ENCODE measurements around the gene CNKSR3. TPM values are rescaled to one million over a fixed set of nuclear protein-coding genes. Genes with fewer than 3 reads are reported as not detected.

CNKSR3 gene
- total RNA-seq, 1 experiment from 2014 or later: 3.9 TPM

DNA sequence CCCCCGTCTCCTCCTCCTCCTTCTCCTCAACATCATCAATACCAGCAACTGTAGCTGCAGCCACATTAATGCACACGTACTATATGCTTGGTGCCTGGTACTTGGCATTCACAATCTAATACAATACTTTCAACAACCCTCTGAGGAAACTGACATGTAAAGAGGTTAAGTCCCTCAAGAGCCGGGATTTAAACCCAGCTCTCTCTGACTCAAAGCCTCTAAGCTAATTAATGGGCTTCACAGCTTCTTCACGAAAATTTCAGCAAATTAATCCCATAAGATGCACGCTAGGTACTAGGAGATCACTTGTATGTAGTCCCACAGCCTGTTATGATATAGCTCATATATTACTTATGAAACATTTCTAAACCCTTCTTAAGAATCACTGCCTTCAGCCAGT lies 80.8 kb downstream of the CNKSR3 start:
- Mint-ChIP-seq H3K9me3 (ENCODE audit: unreplicated experiment) (no peaks in the 10 kb centered on the region), H3K4me1 (ENCODE audit: insufficient read depth, unreplicated experiment) (no peaks in the 10 kb centered on the region), H3K36me3 (ENCODE audit: insufficient read depth, unreplicated experiment) (peaks cover 5% of the 10 kb centered on the region), H3K27me3 (ENCODE audit: insufficient read depth, unreplicated experiment) (no peaks in the 10 kb centered on the region), H3K4me3 (ENCODE audit: unreplicated experiment) (no peak overlapping the region), H3K27ac (ENCODE audit: low read depth, unreplicated experiment) (no peak overlapping the region)
- POLR2A ChIA-PET: no interaction called here
- CTCF ChIA-PET: interaction anchor here (1.0 kb wide), 1 partner anchor 12 kb away, joined by 3 read pairs; no protein-coding TSS in a partner anchor
- intact Hi-C loops (cut with micrococcal nuclease): no loop called here
- no TSS peak for BruUV-seq (replicated peaks)
- TF ChIP-seq, protein P1, sequence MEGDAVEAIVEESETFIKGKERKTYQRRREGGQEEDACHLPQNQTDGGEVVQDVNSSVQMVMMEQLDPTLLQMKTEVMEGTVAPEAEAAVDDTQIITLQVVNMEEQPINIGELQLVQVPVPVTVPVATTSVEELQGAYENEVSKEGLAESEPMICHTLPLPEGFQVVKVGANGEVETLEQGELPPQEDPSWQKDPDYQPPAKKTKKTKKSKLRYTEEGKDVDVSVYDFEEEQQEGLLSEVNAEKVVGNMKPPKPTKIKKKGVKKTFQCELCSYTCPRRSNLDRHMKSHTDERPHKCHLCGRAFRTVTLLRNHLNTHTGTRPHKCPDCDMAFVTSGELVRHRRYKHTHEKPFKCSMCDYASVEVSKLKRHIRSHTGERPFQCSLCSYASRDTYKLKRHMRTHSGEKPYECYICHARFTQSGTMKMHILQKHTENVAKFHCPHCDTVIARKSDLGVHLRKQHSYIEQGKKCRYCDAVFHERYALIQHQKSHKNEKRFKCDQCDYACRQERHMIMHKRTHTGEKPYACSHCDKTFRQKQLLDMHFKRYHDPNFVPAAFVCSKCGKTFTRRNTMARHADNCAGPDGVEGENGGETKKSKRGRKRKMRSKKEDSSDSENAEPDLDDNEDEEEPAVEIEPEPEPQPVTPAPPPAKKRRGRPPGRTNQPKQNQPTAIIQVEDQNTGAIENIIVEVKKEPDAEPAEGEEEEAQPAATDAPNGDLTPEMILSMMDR (IDR thresholded peaks at IDR 0.05; ENCODE audit: unreplicated experiment): no peak
- no peak for DNase-seq (ENCODE audit: unreplicated experiment)

DNA sequence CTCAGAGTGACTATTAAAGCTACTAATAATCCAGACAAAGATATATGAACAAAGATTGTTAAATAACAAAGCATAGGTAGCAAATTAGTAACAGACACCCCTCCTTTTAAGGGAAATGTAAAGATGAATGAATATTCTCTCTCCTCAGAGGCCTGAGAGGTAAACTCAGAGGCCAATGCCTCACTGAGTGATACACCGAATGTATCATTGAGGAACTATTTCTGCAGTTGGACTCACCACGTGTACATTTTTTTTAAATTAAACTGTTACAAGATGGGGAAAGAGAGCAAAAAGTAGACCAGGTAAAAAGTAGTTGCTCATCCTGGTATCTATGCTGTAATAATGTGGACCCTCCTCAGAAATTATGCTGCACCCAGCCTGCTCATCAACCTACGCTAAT lies 81.6 kb downstream of the CNKSR3 start:
- H3K4me1 Mint-ChIP-seq (ENCODE audit: insufficient read depth, unreplicated experiment): no peaks in the 10 kb centered on the region
- no peaks in the 10 kb centered on the region for H3K9me3 Mint-ChIP-seq (ENCODE audit: unreplicated experiment)
- intact Hi-C loops (cut with micrococcal nuclease): no loop called here
- no peaks in the 10 kb centered on the region for H3K27me3 Mint-ChIP-seq (ENCODE audit: insufficient read depth, unreplicated experiment)
- H3K27ac Mint-ChIP-seq (ENCODE audit: low read depth, unreplicated experiment): no peak overlapping the region
- BruUV-seq (replicated peaks): no TSS peak
- peaks cover 5% of the 10 kb centered on the region for H3K36me3 Mint-ChIP-seq (ENCODE audit: insufficient read depth, unreplicated experiment)
- TF ChIP-seq, protein P1 (IDR thresholded peaks at IDR 0.05; ENCODE audit: unreplicated experiment): no peak
- no peak for DNase-seq (ENCODE audit: unreplicated experiment)
- POLR2A ChIA-PET: no interaction called here
- CTCF ChIA-PET: interaction anchor here (0.7 to 1.0 kb wide), 2 partner anchors 13 to 152 kb away, joined by 3 read pairs; no protein-coding TSS in a partner anchor
- no peak overlapping the region for H3K4me3 Mint-ChIP-seq (ENCODE audit: unreplicated experiment)

DNA sequence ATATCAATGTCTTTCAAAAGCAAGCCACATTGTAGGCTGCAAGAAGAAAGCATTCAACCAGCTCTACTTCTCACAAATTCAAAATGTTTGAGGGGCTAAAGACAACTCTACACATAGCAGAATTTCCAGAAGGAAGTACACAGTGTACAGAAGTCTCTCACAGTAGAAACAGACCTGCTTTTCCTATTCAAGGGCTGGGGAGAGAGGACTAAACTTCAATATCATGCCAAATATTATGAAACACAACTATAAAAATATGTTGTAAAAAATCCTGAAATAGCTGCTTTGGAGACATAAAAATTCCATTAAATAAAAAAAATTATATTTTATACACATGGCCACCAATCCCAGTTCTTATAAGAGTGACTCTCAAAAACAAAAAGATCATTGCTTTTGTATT lies 83.0 kb downstream of the CNKSR3 start:
- intact Hi-C loops (cut with micrococcal nuclease): no loop called here
- H3K9me3 Mint-ChIP-seq (ENCODE audit: unreplicated experiment): no peaks in the 10 kb centered on the region
- TF ChIP-seq, protein P1 (IDR thresholded peaks at IDR 0.05; ENCODE audit: unreplicated experiment): no peak
- H3K27me3 Mint-ChIP-seq (ENCODE audit: insufficient read depth, unreplicated experiment): no peaks in the 10 kb centered on the region
- no peak overlapping the region for H3K4me3 Mint-ChIP-seq (ENCODE audit: unreplicated experiment)
- H3K27ac Mint-ChIP-seq (ENCODE audit: low read depth, unreplicated experiment): no peak overlapping the region
- H3K36me3 Mint-ChIP-seq (ENCODE audit: insufficient read depth, unreplicated experiment): peaks cover 7% of the 10 kb centered on the region
- CTCF ChIA-PET: no interaction called here
- no peak for DNase-seq (ENCODE audit: unreplicated experiment)
- POLR2A ChIA-PET: interaction anchor here (0.6 to 1.1 kb wide), 3 partner anchors 36 to 126 kb away, joined by 3 to 4 read pairs (median 3); no protein-coding TSS in a partner anchor
- BruUV-seq (replicated peaks): no TSS peak
- H3K4me1 Mint-ChIP-seq (ENCODE audit: insufficient read depth, unreplicated experiment): no peaks in the 10 kb centered on the region

DNA sequence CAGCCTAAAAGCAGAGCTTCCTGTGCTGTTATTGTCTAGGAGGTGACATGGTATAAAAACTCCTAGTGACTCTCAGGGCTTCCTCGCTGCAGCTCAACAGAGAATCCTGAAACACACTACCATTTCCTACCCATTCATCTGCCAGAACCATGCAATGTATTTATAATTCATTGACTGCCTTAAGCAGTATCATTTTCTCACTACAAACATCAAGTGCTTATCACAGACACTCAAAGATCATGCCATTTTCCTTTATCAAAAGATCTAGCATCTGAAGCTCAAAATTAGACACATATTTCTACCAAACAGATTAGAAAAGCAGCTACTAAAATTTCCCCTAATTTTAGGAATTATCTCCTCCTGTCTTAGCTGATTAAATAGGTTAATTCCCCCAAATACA lies 83.5 kb downstream of the CNKSR3 start:
- TF ChIP-seq, protein P1 (IDR thresholded peaks at IDR 0.05; ENCODE audit: unreplicated experiment): no peak
- no TSS peak for BruUV-seq (replicated peaks)
- ChIA-PET CTCF (no interaction called here), POLR2A (interaction anchor here (0.6 to 1.1 kb wide), 4 partner anchors 37 to 126 kb away, joined by 3 to 4 read pairs (median 3); no protein-coding TSS in a partner anchor)
- Mint-ChIP-seq H3K4me1 (ENCODE audit: insufficient read depth, unreplicated experiment) (no peaks in the 10 kb centered on the region), H3K9me3 (ENCODE audit: unreplicated experiment) (no peaks in the 10 kb centered on the region), H3K4me3 (ENCODE audit: unreplicated experiment) (no peak overlapping the region), H3K27ac (ENCODE audit: low read depth, unreplicated experiment) (no peak overlapping the region), H3K36me3 (ENCODE audit: insufficient read depth, unreplicated experiment) (peaks cover 9% of the 10 kb centered on the region), H3K27me3 (ENCODE audit: insufficient read depth, unreplicated experiment) (no peaks in the 10 kb centered on the region)
- intact Hi-C loops (cut with micrococcal nuclease): no loop called here
- DNase-seq (ENCODE audit: unreplicated experiment): no peak

All from MCF 10A (cell line).